Body of pancreas (tissue), 4 donors: ENCODE data around the gene SLC6A14. TPM values are rescaled to one million over a fixed set of nuclear protein-coding genes. Genes with fewer than 3 reads are reported as not detected.

ENCODE experiments used
- ATAC-seq: fragments of 150-250 bp; one replicate; pipeline ENCODE4 v1.9.1; 2016
- DNase-seq, 4 donors: peaks; one replicate each; pipeline ENCODE4 v3.0.0-alpha.2; 2019
- H3K27ac ChIP-seq, 4 donors: fragments of 200-600 bp; sonication (generic); 1 replicate in 3 of 4; 2 replicates in 1 of 4; pipeline versions ENCODE4 v1.5.1 to v1.6.1; 2016 to 2019; ENCODE audit warnings: mild to moderate bottlenecking in 1 of 4, mixed read lengths in 1 of 4, moderate library complexity in 1 of 4
- H3K27me3 ChIP-seq, 2 donors: fragments of 200-600 bp; sonication (generic); one replicate each; pipeline ENCODE4 v1.6.0; 2016; ENCODE audit warnings: mild to moderate bottlenecking in 1 of 2
- H3K36me3 ChIP-seq, 2 donors: fragments of 200-600 bp; sonication (generic); replicated peaks in 1 of 2; 2 replicates each; pipeline ENCODE4 v1.5.1; 2016; ENCODE audit warnings: low read depth in 2 of 2; ENCODE audit not compliant: insufficient read depth in 1 of 2
- H3K4me1 ChIP-seq: fragments of 200-600 bp; sonication (generic); one replicate; pipeline ENCODE4 v1.6.0; 2016
- H3K4me3 ChIP-seq, 2 donors: fragments of 200-600 bp; sonication (generic); 1 replicate in 1 of 2; 2 replicates in 1 of 2; pipeline ENCODE4 v1.5.1; 2016 to 2019
- H3K9me3 ChIP-seq, 3 donors: fragments of 200-600 bp; sonication (generic); 1 replicate in 2 of 3; 2 replicates in 1 of 3; pipeline ENCODE4 v1.5.1; 2016
- POLR2A ChIP-seq, 3 donors: fragments of 450-650 bp; IDR thresholded peaks; one replicate each; pipeline ENCODE4 v1.6.1; 2016; ENCODE audit warnings: antibody characterized with exemption in 3 of 3, mild to moderate bottlenecking in 2 of 3
- WGBS, 2 donors: methylation state at CpG; one replicate each; pipeline ENCODE4 v1.1.5; 2017; 5-methylcytosine and 5-hydroxymethylcytosine counted together
- intact Hi-C: fragments of 100-400 bp; cut with DNase I; formaldehyde crosslinking; loops from one replicate; pipeline ENCODE4 v1.15.1; 2023
- total RNA-seq, 2 donors: library from RNA; depleted of rRNA; stranded (reverse); fragments of >200 nt; gene quantifications; one replicate each; pipeline ENCODE4 v1.1.0, GENCODE V29; 2016
- TF ChIP-seq, protein P1 (sequence below), 7 experiments: fragments of 450-650 bp in 4 of 7; fragments of 200-600 bp in 3 of 7; sonication (generic) in 3 of 7; IDR thresholded peaks; one replicate each; pipeline ENCODE4 v1.5.1; 2016 to 2019; ENCODE audit warnings: antibody characterized with exemption in 7 of 7

The SLC6A14 gene
- total RNA-seq, 2 donors from 2014 or later, result under 0.01 TPM; not detected in 1

GRCh38 chrX:116449156-116449555, 12.8 kb downstream of the SLC6A14 start:
- Histone ChIP-seq H3K4me1 (no peaks in the 10 kb centered on the region), H3K27ac (no peak overlapping the region), H3K4me3 (no peak overlapping the region), H3K9me3 (no peaks in the 10 kb centered on the region), H3K27me3 (no peaks in the 10 kb centered on the region), H3K36me3 (no peaks in the 10 kb centered on the region)
- no peak for DNase-seq
- TF ChIP-seq, protein P1, sequence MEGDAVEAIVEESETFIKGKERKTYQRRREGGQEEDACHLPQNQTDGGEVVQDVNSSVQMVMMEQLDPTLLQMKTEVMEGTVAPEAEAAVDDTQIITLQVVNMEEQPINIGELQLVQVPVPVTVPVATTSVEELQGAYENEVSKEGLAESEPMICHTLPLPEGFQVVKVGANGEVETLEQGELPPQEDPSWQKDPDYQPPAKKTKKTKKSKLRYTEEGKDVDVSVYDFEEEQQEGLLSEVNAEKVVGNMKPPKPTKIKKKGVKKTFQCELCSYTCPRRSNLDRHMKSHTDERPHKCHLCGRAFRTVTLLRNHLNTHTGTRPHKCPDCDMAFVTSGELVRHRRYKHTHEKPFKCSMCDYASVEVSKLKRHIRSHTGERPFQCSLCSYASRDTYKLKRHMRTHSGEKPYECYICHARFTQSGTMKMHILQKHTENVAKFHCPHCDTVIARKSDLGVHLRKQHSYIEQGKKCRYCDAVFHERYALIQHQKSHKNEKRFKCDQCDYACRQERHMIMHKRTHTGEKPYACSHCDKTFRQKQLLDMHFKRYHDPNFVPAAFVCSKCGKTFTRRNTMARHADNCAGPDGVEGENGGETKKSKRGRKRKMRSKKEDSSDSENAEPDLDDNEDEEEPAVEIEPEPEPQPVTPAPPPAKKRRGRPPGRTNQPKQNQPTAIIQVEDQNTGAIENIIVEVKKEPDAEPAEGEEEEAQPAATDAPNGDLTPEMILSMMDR (IDR thresholded peaks at IDR 0.05), result no peak
- TF ChIP-seq POLR2A (IDR thresholded peaks at IDR 0.05), result no peak
- intact Hi-C loops, result no loop called here
- 43 to 50% methylated on average over 2 of the region's 2 CpGs for WGBS, 2 donors
- ATAC-seq, result no peak

DNA sequence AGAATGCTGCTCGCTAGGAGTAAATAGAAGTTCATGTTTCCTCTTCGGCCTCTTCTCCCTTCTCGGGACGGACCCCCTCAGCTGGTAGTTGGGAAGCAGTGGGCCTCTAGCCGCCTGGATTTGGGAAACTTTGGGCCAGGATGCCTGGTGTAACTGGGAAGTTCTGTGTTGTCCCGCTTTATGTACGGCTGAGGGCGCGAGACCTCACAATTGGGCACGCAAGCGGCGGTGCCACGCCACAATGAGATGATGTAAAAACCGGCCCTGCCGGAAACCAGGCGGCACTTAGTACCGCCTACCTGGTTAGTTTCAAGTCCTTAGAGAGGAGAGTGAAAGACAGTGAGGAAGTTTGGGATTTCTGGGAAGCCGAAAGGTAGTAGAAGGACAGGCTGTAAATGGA, 26.4 kb downstream of the SLC6A14 start, which contains the start of gene CT83:
Gene CT83, minus strand, starts transcription at position 155 of the 400 bp plus-strand sequence. Its CDS starts 120 bp downstream, at position 35.
- Histone ChIP-seq H3K27me3 (no peaks in the 10 kb centered on the region), H3K4me3 (no peak within 1 kb of the TSS), H3K36me3 (no peaks in the 10 kb centered on the region), H3K9me3 (no peaks in the 10 kb centered on the region), H3K4me1 (no peaks in the 10 kb centered on the region), H3K27ac (no peak within 1 kb of the TSS)
- TF ChIP-seq, protein P1 (IDR thresholded peaks at IDR 0.05), result no peak
- TF ChIP-seq POLR2A (IDR thresholded peaks at IDR 0.05), result no peak
- WGBS, 2 donors, result 81 to 90% methylated on average over 15 to 18 of the region's 18 CpGs
- ATAC-seq (no peak), DNase-seq (no peak)
- intact Hi-C loops, result no loop called here

GRCh38 chrX:116480059-116480458, 43.7 kb downstream of the SLC6A14 start:
- H3K27me3 ChIP-seq, result no peaks in the 10 kb centered on the region
- intact Hi-C loops, result no loop called here
- H3K27ac ChIP-seq, result no peak overlapping the region
- WGBS, 2 donors, result 63 to 84% methylated on average over 2 of the region's 2 CpGs
- no peak for DNase-seq
- H3K4me3 ChIP-seq, result no peak overlapping the region
- TF ChIP-seq, protein P1 (IDR thresholded peaks at IDR 0.05), result no peak
- TF ChIP-seq POLR2A (IDR thresholded peaks at IDR 0.05), result no peak
- ATAC-seq, result no peak
- H3K9me3 ChIP-seq, result no peaks in the 10 kb centered on the region
- H3K4me1 ChIP-seq, result no peaks in the 10 kb centered on the region
- no peaks in the 10 kb centered on the region for H3K36me3 ChIP-seq

DNA sequence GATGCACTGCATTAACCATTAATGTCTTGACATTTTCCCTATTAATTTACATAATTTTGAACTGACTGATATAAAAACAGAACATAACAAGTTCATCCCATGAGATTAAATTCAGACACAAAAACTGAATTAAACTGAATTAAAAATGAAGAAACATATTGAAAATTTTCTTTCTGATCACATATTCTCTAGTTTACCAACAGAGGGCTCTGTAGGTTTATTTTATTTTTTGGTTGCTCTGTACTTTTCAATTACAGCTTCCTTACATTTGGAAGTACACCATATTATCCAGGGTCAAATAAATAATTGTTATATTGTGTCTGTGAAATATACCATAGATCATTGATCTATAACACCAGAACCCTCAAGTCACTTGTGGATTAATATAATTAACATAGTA, 53.7 kb downstream of the SLC6A14 start:
- Histone ChIP-seq H3K36me3 (no peaks in the 10 kb centered on the region), H3K27ac (no peak overlapping the region), H3K4me1 (no peaks in the 10 kb centered on the region), H3K9me3 (no peaks in the 10 kb centered on the region), H3K27me3 (no peaks in the 10 kb centered on the region), H3K4me3 (no peak overlapping the region)
- DNase-seq (no peak), ATAC-seq (no peak)
- TF ChIP-seq POLR2A (IDR thresholded peaks at IDR 0.05), result no peak
- TF ChIP-seq, protein P1 (IDR thresholded peaks at IDR 0.05), result peak in 6 of 7 experiments; percentile 7 to 39 (median 27)
- intact Hi-C loops, result no loop called here

GRCh38 chrX:116493271-116493670, 56.9 kb downstream of the SLC6A14 start:
- ATAC-seq, result no peak

More at GRCh38 chrX:116493271-116493670, 56.9 kb downstream of the SLC6A14 start:
- Histone ChIP-seq H3K4me1 (no peaks in the 10 kb centered on the region), H3K36me3 (no peaks in the 10 kb centered on the region), H3K27ac (no peak overlapping the region), H3K9me3 (no peaks in the 10 kb centered on the region), H3K4me3 (no peak overlapping the region), H3K27me3 (peaks cover 0 to 2% of the 10 kb centered on the region in 2 donors)
- no peak for DNase-seq
- TF ChIP-seq, protein P1 (IDR thresholded peaks at IDR 0.05), result no peak
- TF ChIP-seq POLR2A (IDR thresholded peaks at IDR 0.05), result no peak
- intact Hi-C loops, result no loop called here
- WGBS, 2 donors, result 77 to 85% methylated on average over 2 of the region's 2 CpGs
